SK-N-SH (cell line): ENCODE results near the gene GALNT1. TPM values are rescaled to one million over a fixed set of nuclear protein-coding genes. Genes with fewer than 3 reads are reported as not detected.

Source experiments
- CTCF ChIA-PET: fragments of 300-600, 350-600 bp; formaldehyde crosslinking; extraction: SDS; loops from one replicate; lab custom pipeline; 2021; lab: Yijun Ruan, JAX
- POLR2A ChIA-PET: fragments of 350-600 bp; sonication (Branson Sonifier 250); formaldehyde crosslinking; extraction: SDS; loops from one replicate; lab custom pipeline; 2020; ENCODE audit warnings: antibody characterized with exemption, inconsistent platforms; lab: Yijun Ruan, JAX
- DNase-seq: peaks from one replicate; pipeline ENCODE4 v3.0.0; 2012
- H2AFZ ChIP-seq: fragments of 200-600 bp; sonication (generic); 2 replicates; pipeline ENCODE4 v1.8.1; 2016; ENCODE audit warnings: antibody characterized with exemption, mild to moderate bottlenecking, low read depth
- H3F3A ChIP-seq: fragments of 200-600 bp; sonication (generic); replicated peaks from 2 replicates; pipeline ENCODE3; 2016; ENCODE audit warnings: antibody characterized with exemption, mild to moderate bottlenecking; ENCODE audit not compliant: insufficient read depth
- H3K27ac ChIP-seq, 2 experiments: fragments of 200-500 bp in 1 of 2; fragments of 200-600 bp in 1 of 2; sonication (Bioruptor generic) in 1 of 2; sonication (generic), shearing (Covaris generic) in 1 of 2; 2 replicates each; pipeline versions ENCODE4 v1.5.1 to v1.6.1; 2014 to 2016; ENCODE audit warnings: low read depth in 2 of 2, inconsistent platforms in 1 of 2, low read length in 1 of 2, mild to moderate bottlenecking in 1 of 2, mixed read lengths in 1 of 2
- H3K27me3 ChIP-seq: fragments of 200-600 bp; sonication (generic), shearing (Covaris generic); 2 replicates; pipeline ENCODE4 v1.6.1; 2016; ENCODE audit warnings: mixed run types; ENCODE audit not compliant: insufficient read depth
- H3K36me3 ChIP-seq, 2 experiments: fragments of 200-500 bp in 1 of 2; fragments of 200-600 bp in 1 of 2; sonication (Bioruptor generic) in 1 of 2; sonication (generic) in 1 of 2; replicated peaks in 1 of 2; 2 replicates each; pipeline versions ENCODE3 to v1.5.1; 2014 to 2016; ENCODE audit warnings: low read length in 1 of 2, mild to moderate bottlenecking in 1 of 2; ENCODE audit not compliant: insufficient read depth in 2 of 2, control insufficient read depth in 1 of 2
- H3K4me1 ChIP-seq, 2 experiments: fragments of 200-500 bp in 1 of 2; fragments of 200-600 bp in 1 of 2; sonication (Bioruptor generic) in 1 of 2; sonication (generic), shearing (Covaris generic) in 1 of 2; 2 replicates each; pipeline versions ENCODE4 v1.5.1 to v1.6.1; 2014 to 2016; ENCODE audit warnings: low read depth in 1 of 2, low read length in 1 of 2, mixed run types in 1 of 2; ENCODE audit not compliant: insufficient read depth in 2 of 2, control insufficient read depth in 1 of 2
- H3K4me2 ChIP-seq: fragments of 200-600 bp; sonication (generic), shearing (Covaris generic); 2 replicates; pipeline ENCODE4 v1.6.1; 2017; ENCODE audit warnings: mixed run types
- H3K4me3 ChIP-seq, 2 experiments: fragments of 200-500 bp in 1 of 2; fragments of 200-600 bp in 1 of 2; sonication (Bioruptor generic) in 1 of 2; sonication (generic), shearing (Covaris generic) in 1 of 2; 2 replicates each; pipeline versions ENCODE4 v1.5.1 to v1.8.1; 2014 to 2016; ENCODE audit warnings: low read depth in 2 of 2, inconsistent platforms in 1 of 2, low read length in 1 of 2, mild to moderate bottlenecking in 1 of 2, mixed read lengths in 1 of 2, moderate library complexity in 1 of 2
- H3K79me2 ChIP-seq: fragments of 200-600 bp; sonication (generic); 2 replicates; pipeline ENCODE4 v1.8.1; 2017; ENCODE audit warnings: mild to moderate bottlenecking; ENCODE audit not compliant: insufficient read depth
- H3K9ac ChIP-seq: fragments of 200-600 bp; sonication (generic); 2 replicates; pipeline ENCODE4 v1.6.1; 2017; ENCODE audit warnings: mixed run types
- H3K9me2 ChIP-seq: fragments of 200-600 bp; sonication (generic); 2 replicates; pipeline ENCODE4 v1.6.1; 2017; ENCODE audit warnings: mixed run types
- H3K9me3 ChIP-seq: fragments of 200-600 bp; sonication (generic); 2 replicates; pipeline ENCODE4 v1.6.1; 2017; ENCODE audit warnings: mixed run types, mild to moderate bottlenecking, moderate library complexity
- H4K20me1 ChIP-seq: fragments of 200-600 bp; sonication (generic); 2 replicates; pipeline ENCODE4 v1.6.1; 2017; ENCODE audit warnings: mild to moderate bottlenecking, mixed run types; ENCODE audit not compliant: insufficient read depth
- CHD2 ChIP-seq: fragments of 150-350 bp; IDR thresholded peaks from 2 replicates; pipeline ENCODE4 v1.6.1; 2018; ENCODE audit warnings: low read length; ENCODE audit not compliant: partially characterized antibody
- ELF1 ChIP-seq: IDR thresholded peaks from 2 replicates; pipeline ENCODE4 v1.4.0; 2012
- EP300 ChIP-seq, 2 experiments: IDR thresholded peaks; 2 replicates each; pipeline versions ENCODE4 v1.4.0 to v1.6.1; 2012; ENCODE audit warnings: borderline replicate concordance in 1 of 2, low read depth in 1 of 2, low read length in 1 of 2
- EZH2phosphoT487 ChIP-seq: fragments of 200-600 bp; sonication (generic); IDR thresholded peaks from 2 replicates; pipeline ENCODE4 v1.6.1; 2017; ENCODE audit warnings: low read depth, mixed run types, mild to moderate bottlenecking, antibody characterized with exemption, moderate library complexity, borderline replicate concordance
- FOSL2 ChIP-seq: IDR thresholded peaks from 2 replicates; pipeline ENCODE4 v1.4.0; 2012; ENCODE audit warnings: low read depth, mild to moderate bottlenecking, moderate library complexity, borderline replicate concordance
- GABPA ChIP-seq: IDR thresholded peaks from 2 replicates; pipeline ENCODE4 v1.4.0; 2012; ENCODE audit warnings: low read depth, mild to moderate bottlenecking
- IRF3 ChIP-seq: fragments of 150-350 bp; IDR thresholded peaks from 2 replicates; pipeline ENCODE4 v1.6.1; 2016; ENCODE audit warnings: mild to moderate bottlenecking, low read depth, low read length
- MAX ChIP-seq: IDR thresholded peaks from 2 replicates; pipeline ENCODE4 v1.4.0; 2012; ENCODE audit warnings: low read depth
- MXI1 ChIP-seq: IDR thresholded peaks from 2 replicates; pipeline ENCODE4 v1.6.1; 2012; ENCODE audit warnings: mild to moderate bottlenecking, low read depth, low read length, improper control_type of control experiment
- POLR2AphosphoS5 ChIP-seq: IDR thresholded peaks from 2 replicates; pipeline ENCODE4 v1.6.1; 2012; ENCODE audit warnings: low read depth, low read length
- RAD21 ChIP-seq: IDR thresholded peaks from 2 replicates; pipeline ENCODE4 v1.6.1; 2012; ENCODE audit warnings: mild to moderate bottlenecking, low read length
- RXRA ChIP-seq: IDR thresholded peaks from 2 replicates; pipeline ENCODE4 v1.4.0; 2012; ENCODE audit warnings: low read depth, mild to moderate bottlenecking, borderline replicate concordance
- SMC3 ChIP-seq: IDR thresholded peaks from 2 replicates; pipeline ENCODE4 v1.6.1; 2012; ENCODE audit warnings: low read depth, low read length, improper control_type of control experiment
- TAF1 ChIP-seq: IDR thresholded peaks from 2 replicates; pipeline ENCODE4 v1.6.1; 2012; ENCODE audit warnings: low read depth, mild to moderate bottlenecking, low read length, moderate library complexity, borderline replicate concordance
- TEAD4 ChIP-seq: IDR thresholded peaks from 2 replicates; pipeline ENCODE4 v1.4.0; 2012; ENCODE audit warnings: mild to moderate bottlenecking, borderline replicate concordance; ENCODE audit not compliant: insufficient read depth
- YY1 ChIP-seq: IDR thresholded peaks from 2 replicates; pipeline ENCODE4 v1.4.0; 2012; ENCODE audit warnings: low read depth, mild to moderate bottlenecking
- WGBS: methylation state at CpG from one replicate; pipeline ENCODE4 v1.1.6; 2017; ENCODE audit warnings: low lambda C conversion rate; 5-methylcytosine and 5-hydroxymethylcytosine counted together
- polyA plus RNA-seq, 3 experiments: library from polyadenylated mRNA; depleted of rRNA; stranded (reverse); fragments of >200 nt; gene quantifications; 2 replicates each; pipeline ENCODE4 v1.2.3, GENCODE V29; 2012
- TF ChIP-seq, protein P1 (sequence below): IDR thresholded peaks from 2 replicates; pipeline ENCODE4; 2012
- TF ChIP-seq, protein P2 (sequence below): fragments of 200-600 bp; sonication (generic); IDR thresholded peaks from 2 replicates; pipeline ENCODE4 v1.6.1; 2017; ENCODE audit warnings: antibody characterized with exemption, mild to moderate bottlenecking, moderate library complexity
- TF ChIP-seq, protein P3 (sequence below): IDR thresholded peaks from 2 replicates; pipeline ENCODE4 v1.4.0; 2012; ENCODE audit warnings: low read depth, borderline replicate concordance

GALNT1 gene
- polyA plus RNA-seq, 1 of the 3 experiments (the other 2 are of a cell fraction), result 15.7 TPM

GRCh38 chr18:35695803-35696202 lies 114.3 kb downstream of the GALNT1 start:
- peaks cover 19 to 25% of the 10 kb centered on the region in 2 experiments for H3K36me3 ChIP-seq
- 95% methylated on average over 8 of the region's 8 CpGs for WGBS
- no peak for TF ChIP-seq IRF3
- H3K4me1 ChIP-seq, result peaks cover 0 to 2% of the 10 kb centered on the region in 2 experiments; a peak in 1 of 4 replicates
- H3K9ac ChIP-seq, result no peak overlapping the region
- H3K4me2 ChIP-seq, result no peak overlapping the region
- DNase-seq, result no peak
- H3K4me3 ChIP-seq, result no peak overlapping the region
- no peaks in the 10 kb centered on the region for H3K79me2 ChIP-seq
- H3K27ac ChIP-seq, result no peak overlapping the region
- POLR2A ChIA-PET, result no interaction called here
- no peaks in the 10 kb centered on the region for H4K20me1 ChIP-seq
- no peaks in the 10 kb centered on the region for H3K9me2 ChIP-seq
- no peaks in the 10 kb centered on the region for H3K9me3 ChIP-seq
- H2AFZ ChIP-seq, result no peak overlapping the region
- H3K27me3 ChIP-seq, result no peaks in the 10 kb centered on the region
- H3F3A ChIP-seq, result no peaks in the 10 kb centered on the region
- CTCF ChIA-PET, result no interaction called here

GRCh38 chr18:35696307-35696706 lies 114.8 kb downstream of the GALNT1 start:
- CTCF ChIA-PET, result no interaction called here
- H3F3A ChIP-seq, result no peaks in the 10 kb centered on the region
- no peaks in the 10 kb centered on the region for H3K79me2 ChIP-seq
- H3K4me2 ChIP-seq, result no peak overlapping the region
- peaks cover 0 to 2% of the 10 kb centered on the region in 2 experiments; a peak in 1 of 4 replicates for H3K4me1 ChIP-seq
- H3K4me3 ChIP-seq, result no peak overlapping the region
- no peak for DNase-seq
- no peak overlapping the region for H2AFZ ChIP-seq
- peaks cover 17 to 20% of the 10 kb centered on the region in 2 experiments for H3K36me3 ChIP-seq
- no peaks in the 10 kb centered on the region for H3K9me3 ChIP-seq
- no peak overlapping the region for H3K27ac ChIP-seq
- no peaks in the 10 kb centered on the region for H4K20me1 ChIP-seq
- no peaks in the 10 kb centered on the region for H3K9me2 ChIP-seq
- H3K9ac ChIP-seq, result no peak overlapping the region
- no peaks in the 10 kb centered on the region for H3K27me3 ChIP-seq
- 94% methylated on average over 3 of the region's 3 CpGs for WGBS
- POLR2A ChIA-PET, result no interaction called here
- TF ChIP-seq ELF1 (no peak), EZH2phosphoT487 (no peak), EP300 (IDR thresholded peaks at IDR 0.05; ENCODE audit: borderline replicate concordance in 1 of 2, low read depth in 1 of 2, low read length in 1 of 2) (no peak), POLR2AphosphoS5 (no peak), MAX (no peak), YY1 (no peak), RAD21 (no peak), CHD2 (no peak), SMC3 (no peak), TEAD4 (no peak), MXI1 (no peak), GABPA (no peak), FOSL2 (no peak), RXRA (no peak), TAF1 (no peak)
- TF ChIP-seq, protein P1, sequence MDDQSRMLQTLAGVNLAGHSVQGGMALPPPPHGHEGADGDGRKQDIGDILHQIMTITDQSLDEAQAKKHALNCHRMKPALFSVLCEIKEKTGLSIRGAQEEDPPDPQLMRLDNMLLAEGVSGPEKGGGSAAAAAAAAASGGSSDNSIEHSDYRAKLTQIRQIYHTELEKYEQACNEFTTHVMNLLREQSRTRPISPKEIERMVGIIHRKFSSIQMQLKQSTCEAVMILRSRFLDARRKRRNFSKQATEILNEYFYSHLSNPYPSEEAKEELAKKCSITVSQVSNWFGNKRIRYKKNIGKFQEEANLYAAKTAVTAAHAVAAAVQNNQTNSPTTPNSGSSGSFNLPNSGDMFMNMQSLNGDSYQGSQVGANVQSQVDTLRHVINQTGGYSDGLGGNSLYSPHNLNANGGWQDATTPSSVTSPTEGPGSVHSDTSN, result no peak
- TF ChIP-seq, protein P2, sequence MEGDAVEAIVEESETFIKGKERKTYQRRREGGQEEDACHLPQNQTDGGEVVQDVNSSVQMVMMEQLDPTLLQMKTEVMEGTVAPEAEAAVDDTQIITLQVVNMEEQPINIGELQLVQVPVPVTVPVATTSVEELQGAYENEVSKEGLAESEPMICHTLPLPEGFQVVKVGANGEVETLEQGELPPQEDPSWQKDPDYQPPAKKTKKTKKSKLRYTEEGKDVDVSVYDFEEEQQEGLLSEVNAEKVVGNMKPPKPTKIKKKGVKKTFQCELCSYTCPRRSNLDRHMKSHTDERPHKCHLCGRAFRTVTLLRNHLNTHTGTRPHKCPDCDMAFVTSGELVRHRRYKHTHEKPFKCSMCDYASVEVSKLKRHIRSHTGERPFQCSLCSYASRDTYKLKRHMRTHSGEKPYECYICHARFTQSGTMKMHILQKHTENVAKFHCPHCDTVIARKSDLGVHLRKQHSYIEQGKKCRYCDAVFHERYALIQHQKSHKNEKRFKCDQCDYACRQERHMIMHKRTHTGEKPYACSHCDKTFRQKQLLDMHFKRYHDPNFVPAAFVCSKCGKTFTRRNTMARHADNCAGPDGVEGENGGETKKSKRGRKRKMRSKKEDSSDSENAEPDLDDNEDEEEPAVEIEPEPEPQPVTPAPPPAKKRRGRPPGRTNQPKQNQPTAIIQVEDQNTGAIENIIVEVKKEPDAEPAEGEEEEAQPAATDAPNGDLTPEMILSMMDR, result no peak
- TF ChIP-seq, protein P3, sequence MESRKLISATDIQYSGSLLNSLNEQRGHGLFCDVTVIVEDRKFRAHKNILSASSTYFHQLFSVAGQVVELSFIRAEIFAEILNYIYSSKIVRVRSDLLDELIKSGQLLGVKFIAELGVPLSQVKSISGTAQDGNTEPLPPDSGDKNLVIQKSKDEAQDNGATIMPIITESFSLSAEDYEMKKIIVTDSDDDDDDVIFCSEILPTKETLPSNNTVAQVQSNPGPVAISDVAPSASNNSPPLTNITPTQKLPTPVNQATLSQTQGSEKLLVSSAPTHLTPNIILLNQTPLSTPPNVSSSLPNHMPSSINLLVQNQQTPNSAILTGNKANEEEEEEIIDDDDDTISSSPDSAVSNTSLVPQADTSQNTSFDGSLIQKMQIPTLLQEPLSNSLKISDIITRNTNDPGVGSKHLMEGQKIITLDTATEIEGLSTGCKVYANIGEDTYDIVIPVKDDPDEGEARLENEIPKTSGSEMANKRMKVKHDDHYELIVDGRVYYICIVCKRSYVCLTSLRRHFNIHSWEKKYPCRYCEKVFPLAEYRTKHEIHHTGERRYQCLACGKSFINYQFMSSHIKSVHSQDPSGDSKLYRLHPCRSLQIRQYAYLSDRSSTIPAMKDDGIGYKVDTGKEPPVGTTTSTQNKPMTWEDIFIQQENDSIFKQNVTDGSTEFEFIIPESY, result no peak
